DND-41 (cell line): ENCODE measurements around the gene ITPRID1.

Experiments
- ATAC-seq: fragments of 200-7000 bp; cut with Tn5 transposase; 3 replicates; pipeline ENCODE4 v1.9.1; 2021; ENCODE audit warnings: low read depth; ENCODE audit not compliant: insufficient read depth
- DNase-seq: peaks from one replicate; pipeline ENCODE4 v3.0.0-alpha.2; 2020
- H2AFZ ChIP-seq: 2 replicates; pipeline ENCODE4 v1.6.0; 2012; ENCODE audit warnings: low read depth, low read length
- H3K27ac ChIP-seq: 2 replicates; pipeline ENCODE4 v1.5.1; 2012; ENCODE audit warnings: low read length, inconsistent platforms
- H3K27me3 ChIP-seq: fragments of 200-600 bp; sonication (generic); 2 replicates; pipeline ENCODE4 v1.6.0; 2012; ENCODE audit warnings: low read length, mild to moderate bottlenecking, inconsistent platforms; ENCODE audit not compliant: insufficient read depth, poor library complexity
- H3K36me3 ChIP-seq: 2 replicates; pipeline ENCODE4 v1.5.1; 2012; ENCODE audit warnings: low read length, inconsistent platforms; ENCODE audit not compliant: insufficient read depth
- H3K4me1 ChIP-seq: 2 replicates; pipeline ENCODE4 v1.5.1; 2012; ENCODE audit warnings: mild to moderate bottlenecking, low read length; ENCODE audit not compliant: insufficient read depth
- H3K4me2 ChIP-seq: 2 replicates; pipeline ENCODE4 v1.6.0; 2012; ENCODE audit warnings: mild to moderate bottlenecking, moderate library complexity, low read length, inconsistent platforms; ENCODE audit not compliant: insufficient read depth
- H3K4me3 ChIP-seq, 2 experiments: fragments of 200-600 bp in 1 of 2; shearing (Covaris generic) in 1 of 2; 2 replicates each; pipeline ENCODE4 v1.5.1; 2012 to 2016; ENCODE audit warnings: inconsistent platforms in 2 of 2, low read length in 2 of 2, mild to moderate bottlenecking in 2 of 2, low read depth in 1 of 2, moderate library complexity in 1 of 2
- H3K79me2 ChIP-seq: 2 replicates; pipeline ENCODE4 v1.6.0; 2012; ENCODE audit warnings: low read length, inconsistent platforms; ENCODE audit not compliant: insufficient read depth
- H3K9ac ChIP-seq: 2 replicates; pipeline ENCODE4 v1.6.0; 2012; ENCODE audit warnings: low read depth, mild to moderate bottlenecking, inconsistent platforms, low read length, moderate library complexity
- H3K9me3 ChIP-seq: 2 replicates; pipeline ENCODE4 v1.5.1; 2012; ENCODE audit warnings: low read length, moderate library complexity, mild to moderate bottlenecking, inconsistent platforms; ENCODE audit not compliant: insufficient read depth, severe bottlenecking
- H4K20me1 ChIP-seq: 2 replicates; pipeline ENCODE4 v1.6.0; 2012; ENCODE audit warnings: low read length; ENCODE audit not compliant: insufficient read depth
- EZH2 ChIP-seq: IDR thresholded peaks from 3 replicates; pipeline ENCODE4 v1.6.1; 2012; ENCODE audit warnings: borderline replicate concordance, low read depth, mild to moderate bottlenecking, moderate library complexity, low read length, inconsistent platforms; ENCODE audit not compliant: severe bottlenecking
- TF ChIP-seq, protein P1 (sequence below): IDR thresholded peaks from 2 replicates; pipeline ENCODE4 v1.5.1; 2012; ENCODE audit warnings: borderline replicate concordance, low read length, moderate library complexity, mild to moderate bottlenecking; ENCODE audit not compliant: poor library complexity, severe bottlenecking; ENCODE audit errors: extremely low read depth

The ITPRID1 gene

DNA sequence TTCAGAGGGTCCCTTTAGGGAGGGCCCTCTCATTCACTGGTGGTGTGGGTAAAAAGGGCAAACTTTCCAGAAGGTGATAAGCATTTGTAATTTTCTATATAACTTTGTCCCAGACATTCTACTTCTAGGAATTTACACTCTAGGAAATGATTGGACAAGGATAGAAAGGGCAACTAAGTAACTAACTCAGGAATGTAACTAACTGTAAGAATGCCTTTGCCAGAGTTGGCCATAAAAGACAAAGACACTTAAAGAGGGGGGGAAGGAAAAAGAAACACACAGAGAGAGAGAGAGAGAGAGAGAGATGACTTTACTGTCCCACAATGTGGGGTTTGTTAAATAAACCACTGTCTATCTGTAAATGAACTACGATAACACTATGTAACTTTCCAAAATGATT, 38.5 kb upstream of the ITPRID1 start:
- ATAC-seq, result no peak
- no peaks in the 10 kb centered on the region for H3K4me1 ChIP-seq
- H3K4me2 ChIP-seq, result no peak overlapping the region
- H3K27ac ChIP-seq, result no peak overlapping the region
- H3K9ac ChIP-seq, result no peak overlapping the region
- no peaks in the 10 kb centered on the region for H3K79me2 ChIP-seq
- peaks cover 8% of the 10 kb centered on the region for H3K27me3 ChIP-seq
- TF ChIP-seq, protein P1, sequence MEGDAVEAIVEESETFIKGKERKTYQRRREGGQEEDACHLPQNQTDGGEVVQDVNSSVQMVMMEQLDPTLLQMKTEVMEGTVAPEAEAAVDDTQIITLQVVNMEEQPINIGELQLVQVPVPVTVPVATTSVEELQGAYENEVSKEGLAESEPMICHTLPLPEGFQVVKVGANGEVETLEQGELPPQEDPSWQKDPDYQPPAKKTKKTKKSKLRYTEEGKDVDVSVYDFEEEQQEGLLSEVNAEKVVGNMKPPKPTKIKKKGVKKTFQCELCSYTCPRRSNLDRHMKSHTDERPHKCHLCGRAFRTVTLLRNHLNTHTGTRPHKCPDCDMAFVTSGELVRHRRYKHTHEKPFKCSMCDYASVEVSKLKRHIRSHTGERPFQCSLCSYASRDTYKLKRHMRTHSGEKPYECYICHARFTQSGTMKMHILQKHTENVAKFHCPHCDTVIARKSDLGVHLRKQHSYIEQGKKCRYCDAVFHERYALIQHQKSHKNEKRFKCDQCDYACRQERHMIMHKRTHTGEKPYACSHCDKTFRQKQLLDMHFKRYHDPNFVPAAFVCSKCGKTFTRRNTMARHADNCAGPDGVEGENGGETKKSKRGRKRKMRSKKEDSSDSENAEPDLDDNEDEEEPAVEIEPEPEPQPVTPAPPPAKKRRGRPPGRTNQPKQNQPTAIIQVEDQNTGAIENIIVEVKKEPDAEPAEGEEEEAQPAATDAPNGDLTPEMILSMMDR, result no peak
- no peak for TF ChIP-seq EZH2
- no peaks in the 10 kb centered on the region for H4K20me1 ChIP-seq
- H3K9me3 ChIP-seq, result no peaks in the 10 kb centered on the region
- no peak overlapping the region for H3K4me3 ChIP-seq
- no peaks in the 10 kb centered on the region for H3K36me3 ChIP-seq
- no peak overlapping the region for H2AFZ ChIP-seq
- no peak for DNase-seq

DNA sequence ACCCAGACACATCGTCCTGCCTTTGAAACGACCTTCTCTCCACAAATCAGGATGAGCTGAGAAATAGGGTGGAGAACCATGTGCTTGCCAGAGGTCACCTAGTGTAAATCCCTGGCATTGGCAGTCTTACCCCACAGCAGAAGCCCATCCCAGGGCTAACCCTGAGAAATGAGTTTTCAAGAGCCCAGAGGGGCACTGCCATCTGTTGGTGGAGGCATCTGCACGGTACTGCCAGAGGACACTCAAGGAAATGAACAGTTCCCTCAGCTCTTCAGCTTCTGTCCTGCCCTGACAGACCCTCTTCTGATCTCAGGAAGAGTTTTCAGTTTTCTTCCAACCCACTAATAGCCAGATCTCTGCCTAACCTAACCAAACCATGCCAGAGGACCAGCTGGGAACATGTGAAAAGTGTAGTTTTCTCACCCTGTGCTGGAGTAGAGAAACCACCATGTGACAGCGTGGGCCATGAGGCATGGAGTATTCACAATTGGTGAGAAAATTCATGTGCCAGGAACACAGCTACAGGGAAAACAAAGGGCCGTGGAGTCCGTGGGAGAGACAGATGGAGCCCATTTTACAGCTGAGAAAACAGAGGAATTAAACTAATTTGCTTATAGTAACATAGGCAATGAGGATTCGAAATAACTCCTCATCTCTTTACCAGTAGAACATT, 37.7 kb upstream of the ITPRID1 start:
- TF ChIP-seq, protein P1, result peak; percentile 14
- TF ChIP-seq EZH2, result no peak
- H2AFZ ChIP-seq, result no peak overlapping the region
- no peak overlapping the region for H3K9ac ChIP-seq
- H3K4me2 ChIP-seq, result no peak overlapping the region
- H4K20me1 ChIP-seq, result no peaks in the 10 kb centered on the region
- ATAC-seq (no peak), DNase-seq (no peak)
- H3K4me1 ChIP-seq, result no peaks in the 10 kb centered on the region
- H3K9me3 ChIP-seq, result no peaks in the 10 kb centered on the region
- no peaks in the 10 kb centered on the region for H3K79me2 ChIP-seq
- no peak overlapping the region for H3K27ac ChIP-seq
- H3K36me3 ChIP-seq, result no peaks in the 10 kb centered on the region
- no peak overlapping the region for H3K4me3 ChIP-seq
- H3K27me3 ChIP-seq, result peaks cover 8% of the 10 kb centered on the region

DNA sequence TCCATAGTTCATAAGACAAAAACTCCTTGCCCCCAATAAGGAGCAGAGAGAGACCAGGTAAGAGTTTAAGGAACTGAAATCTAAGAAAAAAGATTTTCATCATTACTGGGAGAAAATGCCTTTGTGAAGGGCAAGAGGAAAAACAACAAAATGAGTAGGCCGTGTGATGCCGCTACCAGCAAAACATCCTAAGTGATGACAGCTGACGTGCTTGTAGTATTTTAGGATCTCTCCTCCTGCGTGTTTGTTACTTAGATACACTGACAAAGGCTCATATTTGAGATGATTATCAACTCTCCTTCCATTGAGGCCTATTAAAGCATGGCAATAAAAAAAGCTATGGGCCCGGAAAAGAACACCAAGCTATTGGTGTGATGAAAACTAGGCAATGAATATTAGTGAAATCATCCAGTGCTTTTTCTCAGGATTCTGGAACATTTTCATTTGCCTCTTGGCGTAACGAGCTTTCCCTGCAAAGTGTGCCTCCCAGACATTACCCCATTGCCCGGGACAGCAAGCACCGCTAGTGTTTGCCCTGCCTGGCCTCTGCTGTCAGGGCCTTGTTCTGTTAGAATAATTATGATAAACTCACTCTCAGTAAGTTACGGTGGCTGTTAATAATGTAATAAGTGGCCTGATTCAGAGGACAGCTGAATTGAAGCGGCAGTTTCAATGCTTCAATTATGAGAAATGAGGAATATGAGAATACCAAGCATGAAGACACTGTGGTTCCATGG, 36.8 kb upstream of the ITPRID1 start:
- TF ChIP-seq, protein P1, result no peak
- TF ChIP-seq EZH2, result no peak
- H3K27ac ChIP-seq, result no peak overlapping the region

More for the DNA sequence above, 36.8 kb upstream of the ITPRID1 start:
- H3K27me3 ChIP-seq, result peaks cover 8% of the 10 kb centered on the region
- ATAC-seq, result no peak
- H4K20me1 ChIP-seq, result no peaks in the 10 kb centered on the region
- no peaks in the 10 kb centered on the region for H3K4me1 ChIP-seq
- no peak for DNase-seq
- H3K79me2 ChIP-seq, result no peaks in the 10 kb centered on the region
- no peak overlapping the region for H3K4me2 ChIP-seq
- no peaks in the 10 kb centered on the region for H3K9me3 ChIP-seq
- no peak overlapping the region for H3K4me3 ChIP-seq
- no peaks in the 10 kb centered on the region for H3K36me3 ChIP-seq
- no peak overlapping the region for H2AFZ ChIP-seq
- H3K9ac ChIP-seq, result no peak overlapping the region
